Epithelial cell of esophagus (primary cell): ENCODE results near the gene KRTAP2-1.
A peak's percentile ranks its signal among the peaks of the same experiment; 100 is the strongest.
"Not testable (repeated sequence)": the region's sequence is repeated elsewhere in the genome, so short reads cannot be mapped to it uniquely, and the experiment has no call there.

Source experiments
- DNase-seq: peaks from one replicate; pipeline ENCODE4 v3.0.0; 2010; ENCODE audit warnings: low read depth
- H3K4me3 ChIP-seq: 2 replicates; pipeline ENCODE4 v1.5.1; 2011; ENCODE audit warnings: mild to moderate bottlenecking, low read length, control low read depth
- TF ChIP-seq, protein P1 (sequence below): IDR thresholded peaks from 2 replicates; pipeline ENCODE4 v1.5.1; 2011; ENCODE audit warnings: low read depth, mild to moderate bottlenecking, low read length, control low read depth, inconsistent platforms; ENCODE audit not compliant: insufficient read depth; ENCODE audit errors: missing control alignments

KRTAP2-1 gene, protein sequence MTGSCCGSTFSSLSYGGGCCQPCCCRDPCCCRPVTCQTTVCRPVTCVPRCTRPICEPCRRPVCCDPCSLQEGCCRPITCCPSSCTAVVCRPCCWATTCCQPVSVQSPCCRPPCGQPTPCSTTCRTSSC

DNA sequence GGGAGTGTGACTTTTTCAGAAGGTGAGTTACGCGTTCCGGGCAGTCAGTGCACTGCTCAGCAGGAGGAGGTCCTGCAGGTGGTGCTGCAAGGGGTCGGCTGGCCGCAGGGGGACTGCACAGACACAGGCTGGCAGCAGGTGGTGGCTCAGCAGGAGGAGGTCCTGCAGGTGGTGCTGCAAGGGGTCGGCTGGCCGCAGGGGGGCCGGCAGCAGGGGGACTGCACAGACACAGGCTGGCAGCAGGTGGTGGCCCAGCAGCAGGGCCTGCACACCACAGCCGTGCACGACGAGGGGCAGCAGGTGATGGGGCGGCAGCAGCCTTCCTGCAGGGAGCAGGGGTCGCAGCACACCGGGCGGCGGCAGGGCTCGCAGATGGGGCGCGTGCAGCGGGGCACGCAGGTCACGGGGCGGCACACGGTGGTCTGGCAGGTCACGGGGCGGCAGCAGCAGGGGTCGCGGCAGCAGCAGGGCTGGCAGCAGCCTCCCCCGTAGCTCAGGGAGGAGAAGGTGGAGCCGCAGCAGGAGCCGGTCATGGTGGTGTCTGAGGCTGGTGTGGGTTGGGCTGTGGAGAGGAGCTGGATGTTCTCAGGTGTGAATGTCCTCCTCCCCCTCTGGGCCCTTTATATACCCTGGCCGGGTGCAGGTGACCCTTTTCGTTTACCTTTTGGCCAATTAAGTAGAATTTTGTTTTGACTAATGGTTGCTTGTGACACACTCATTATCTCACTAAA, at the start of gene KRTAP2-1:
TSS of gene KRTAP2-1 (minus strand) at position 582 of the 731 bp plus-strand sequence. CDS start at position 533, 49 bp downstream.
- DNase-seq, H3K4me3 ChIP-seq: not testable (repeated sequence)

DNA sequence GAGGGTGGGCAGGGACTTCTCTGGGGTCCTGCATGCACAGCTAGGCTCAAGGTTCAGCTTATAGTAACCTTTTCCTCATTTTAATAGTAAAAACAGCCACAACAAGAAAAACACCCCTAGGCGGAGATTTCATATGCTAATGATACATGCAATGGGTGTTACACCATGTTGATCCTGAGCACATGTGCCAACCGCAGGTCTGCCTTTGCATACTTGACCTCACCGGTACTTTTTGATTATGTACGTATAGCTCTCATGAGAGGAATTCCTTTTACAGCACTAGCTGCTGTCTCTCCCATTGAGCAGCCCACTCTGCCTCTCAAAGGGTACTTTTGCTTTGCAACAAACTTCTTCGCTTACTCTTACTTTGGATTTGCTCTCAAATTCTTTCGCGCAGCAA, 48.9 kb upstream of the KRTAP2-1 start:
- no peak overlapping the region for H3K4me3 ChIP-seq
- TF ChIP-seq, protein P1, sequence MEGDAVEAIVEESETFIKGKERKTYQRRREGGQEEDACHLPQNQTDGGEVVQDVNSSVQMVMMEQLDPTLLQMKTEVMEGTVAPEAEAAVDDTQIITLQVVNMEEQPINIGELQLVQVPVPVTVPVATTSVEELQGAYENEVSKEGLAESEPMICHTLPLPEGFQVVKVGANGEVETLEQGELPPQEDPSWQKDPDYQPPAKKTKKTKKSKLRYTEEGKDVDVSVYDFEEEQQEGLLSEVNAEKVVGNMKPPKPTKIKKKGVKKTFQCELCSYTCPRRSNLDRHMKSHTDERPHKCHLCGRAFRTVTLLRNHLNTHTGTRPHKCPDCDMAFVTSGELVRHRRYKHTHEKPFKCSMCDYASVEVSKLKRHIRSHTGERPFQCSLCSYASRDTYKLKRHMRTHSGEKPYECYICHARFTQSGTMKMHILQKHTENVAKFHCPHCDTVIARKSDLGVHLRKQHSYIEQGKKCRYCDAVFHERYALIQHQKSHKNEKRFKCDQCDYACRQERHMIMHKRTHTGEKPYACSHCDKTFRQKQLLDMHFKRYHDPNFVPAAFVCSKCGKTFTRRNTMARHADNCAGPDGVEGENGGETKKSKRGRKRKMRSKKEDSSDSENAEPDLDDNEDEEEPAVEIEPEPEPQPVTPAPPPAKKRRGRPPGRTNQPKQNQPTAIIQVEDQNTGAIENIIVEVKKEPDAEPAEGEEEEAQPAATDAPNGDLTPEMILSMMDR: no peak
- no peak for DNase-seq

DNA sequence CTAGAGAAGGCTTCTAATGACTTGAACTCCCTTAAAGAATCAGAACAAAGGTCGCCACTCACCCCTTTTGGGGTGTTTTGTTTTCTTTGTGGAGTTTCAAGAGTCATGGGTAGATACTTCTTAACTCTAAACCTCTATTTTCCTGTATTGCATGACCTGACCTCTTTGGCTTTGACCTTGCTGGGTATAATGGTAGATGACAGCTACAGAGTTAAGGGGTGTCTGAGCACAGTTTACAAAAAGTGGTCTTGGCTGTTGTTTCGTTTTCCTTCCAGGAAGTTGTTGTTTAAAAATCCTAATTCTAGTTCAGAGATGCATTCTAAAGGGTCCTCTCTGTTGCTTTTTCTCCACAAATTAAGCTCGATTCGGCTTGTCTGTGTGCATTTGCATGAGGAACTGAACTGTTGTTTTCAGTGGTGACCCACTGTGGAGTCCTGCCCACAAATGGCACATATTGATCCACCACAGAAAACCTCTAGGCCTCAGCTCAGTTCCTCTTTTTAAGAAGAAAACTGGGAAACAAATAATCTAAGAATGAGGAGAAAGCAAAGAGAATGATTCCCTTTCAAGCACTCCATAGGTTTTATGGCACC, 41.7 kb upstream of the KRTAP2-1 start:
- not testable (repeated sequence) for H3K4me3 ChIP-seq, DNase-seq

DNA sequence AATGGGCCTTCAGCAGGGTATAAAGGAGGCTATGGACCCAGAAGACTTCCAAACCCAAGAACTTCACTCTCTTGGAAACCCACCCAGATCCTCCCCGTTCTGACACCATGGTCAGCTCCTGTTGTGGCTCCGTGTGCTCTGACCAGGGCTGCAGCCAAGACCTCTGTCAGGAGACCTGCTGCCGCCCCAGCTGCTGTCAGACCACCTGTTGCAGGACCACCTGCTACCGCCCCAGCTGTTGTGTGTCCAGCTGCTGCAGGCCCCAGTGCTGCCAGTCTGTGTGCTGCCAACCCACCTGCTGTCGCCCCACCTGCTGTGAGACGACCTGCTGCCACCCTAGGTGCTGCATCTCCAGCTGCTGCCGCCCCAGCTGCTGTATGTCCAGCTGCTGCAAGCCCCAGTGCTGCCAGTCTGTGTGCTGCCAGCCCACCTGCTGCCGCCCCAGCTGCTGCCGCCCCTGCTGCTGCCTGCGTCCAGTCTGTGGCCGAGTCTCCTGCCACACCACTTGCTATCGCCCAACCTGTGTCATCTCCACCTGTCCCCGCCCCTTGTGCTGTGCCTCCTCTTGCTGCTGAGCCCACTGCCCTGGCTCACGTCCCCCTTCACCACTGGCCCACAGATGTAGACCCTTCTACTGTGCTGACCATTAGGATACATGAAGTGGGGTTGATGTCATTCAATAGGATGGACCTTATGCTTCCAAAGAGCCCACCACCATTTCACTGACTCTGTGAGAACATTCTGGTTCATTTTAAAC, 37.2 kb upstream of the KRTAP2-1 start, which contains the start of gene KRTAP4-7:
TSS of gene KRTAP4-7 (plus strand) at position 51 of the 757 bp plus-strand sequence. CDS start at position 108, 57 bp downstream.
- not testable (repeated sequence) for H3K4me3 ChIP-seq, DNase-seq

DNA sequence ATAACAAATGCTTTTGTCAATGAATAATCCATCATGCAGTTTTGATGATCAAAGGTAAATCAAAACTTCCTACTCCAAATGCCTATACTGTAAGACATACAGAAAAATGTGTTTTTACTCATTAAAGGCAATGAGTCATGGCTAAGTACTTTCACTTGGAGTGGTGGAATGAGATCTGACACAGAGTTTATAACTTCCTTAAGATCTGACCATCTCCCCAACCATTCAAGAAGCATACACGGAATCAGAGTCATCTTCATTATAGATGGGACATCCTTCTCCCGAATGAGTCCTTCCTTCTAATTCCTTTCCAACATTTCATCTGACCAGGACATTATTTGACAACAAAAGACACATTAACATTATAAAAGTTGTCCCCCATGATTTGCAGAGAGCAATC, 36.3 kb upstream of the KRTAP2-1 start:
- not testable (repeated sequence) for H3K4me3 ChIP-seq
- DNase-seq: peak; percentile 49

DNA sequence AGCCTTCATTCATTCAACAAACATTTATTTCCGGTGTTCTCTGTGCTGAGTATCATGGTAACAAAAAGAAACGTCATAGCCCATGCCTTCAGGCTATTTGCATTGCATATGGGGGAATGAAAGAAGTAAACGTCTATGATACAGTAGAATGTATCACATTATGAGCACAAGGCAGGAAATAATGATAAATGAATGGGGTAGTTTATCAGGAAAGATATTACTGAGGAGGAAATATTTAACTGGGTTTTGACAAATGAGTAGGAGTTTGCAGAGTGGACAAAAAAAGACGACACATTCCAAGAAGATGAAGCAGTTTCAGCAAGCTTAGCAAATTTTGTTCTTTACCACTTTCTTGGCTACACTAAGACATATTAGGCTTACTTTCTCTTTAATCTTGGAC, 35.5 kb upstream of the KRTAP2-1 start:
- H3K4me3 ChIP-seq: no peak overlapping the region
- TF ChIP-seq, protein P1: no peak
- peak; percentile 82 for DNase-seq

DNA sequence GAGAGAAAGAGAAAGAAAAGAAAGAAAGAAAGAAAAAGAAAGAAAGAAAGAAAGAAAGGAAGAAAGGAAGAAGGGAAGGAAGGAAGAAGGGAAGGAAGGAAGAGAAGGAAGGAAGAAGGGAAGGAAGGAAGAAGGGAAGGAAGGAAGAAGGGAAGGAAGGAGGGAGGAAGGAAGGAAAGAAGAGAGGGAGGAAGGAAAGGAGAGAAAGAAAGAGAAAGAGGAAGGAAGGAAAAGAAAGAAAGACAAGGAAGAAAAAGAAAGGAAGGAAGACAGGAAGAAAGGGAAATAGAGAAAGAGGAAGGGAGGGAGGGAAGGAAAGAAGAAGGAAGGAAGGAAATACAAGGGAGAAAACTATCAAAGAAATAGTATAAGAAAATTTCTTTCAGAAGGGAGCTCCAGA, 29.7 kb upstream of the KRTAP2-1 start:
- DNase-seq: no peak
- TF ChIP-seq, protein P1: no peak
- no peak overlapping the region for H3K4me3 ChIP-seq

DNA sequence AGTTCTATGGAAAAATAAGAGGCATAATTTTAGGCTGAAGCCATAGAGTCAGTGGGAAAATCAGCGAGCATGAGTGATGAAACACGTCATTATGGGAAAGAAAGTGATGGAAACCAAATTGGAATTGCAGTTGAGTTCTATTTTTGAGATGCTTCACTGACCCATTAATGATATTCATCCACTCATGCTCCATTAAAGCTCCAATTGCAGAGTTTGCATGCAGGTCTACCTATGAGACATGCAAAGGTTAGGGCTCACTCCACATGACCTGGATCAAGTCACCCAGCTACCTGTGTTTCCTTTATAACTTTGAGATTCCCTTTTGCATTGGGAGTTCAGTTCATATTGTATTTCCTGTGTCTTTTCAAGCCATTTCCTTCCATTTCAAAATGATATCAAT, 26.6 kb upstream of the KRTAP2-1 start:
- TF ChIP-seq, protein P1: no peak
- no peak overlapping the region for H3K4me3 ChIP-seq

More for the DNA sequence above, 26.6 kb upstream of the KRTAP2-1 start:
- DNase-seq: no peak
